A549 (cell line): ENCODE measurements around the gene NMT1. TPM values are rescaled to one million over a fixed set of nuclear protein-coding genes. Genes with fewer than 3 reads are reported as not detected.

Source experiments
- ATAC-seq, 2 experiments: fragments of 200-7000 bp in 1 of 2; fragments of >200 bp in 1 of 2; cut with Nextera tagmentation in 1 of 2; cut with Tn5 transposase in 1 of 2; 3 replicates each; pipeline versions ENCODE4 v1.8.0 to v1.9.1; 2018 to 2020; ENCODE audit warnings: mild to moderate bottlenecking in 1 of 2, moderate library complexity in 1 of 2
- CTCF ChIA-PET: fragments of 300-600 bp; sonication (Branson Sonifier 250); formaldehyde crosslinking; extraction: SDS; loops from one replicate; lab custom pipeline; 2021; ENCODE audit warnings: antibody characterized with exemption, inconsistent platforms; lab: Yijun Ruan, JAX
- POLR2A ChIA-PET: fragments of 350-600 bp; formaldehyde crosslinking; extraction: SDS; loops from one replicate; lab custom pipeline; 2021; ENCODE audit warnings: antibody characterized with exemption, inconsistent platforms; lab: Yijun Ruan, JAX
- DNase-seq, 2 experiments: peaks; one replicate each; pipeline versions ENCODE4 v3.0.0 to v3.0.0-alpha.2; 2011 to 2016; ENCODE audit warnings: low read depth in 1 of 2, low spot score in 1 of 2
- FAIRE-seq: peaks from 2 replicates; lab custom pipeline; 2011; peaks lifted over from hg19 to GRCh38; lab: Jason Lieb, UNC
- H3K27ac ChIP-seq, 2 experiments: fragments of >200 bp; sonication (Bioruptor Twin); formaldehyde crosslinking; 3 replicates each; pipeline ENCODE4 v1.5.1; 2016 to 2017
- H3K4me1 ChIP-seq: fragments of >200 bp; sonication (Bioruptor Twin); formaldehyde crosslinking; 3 replicates; pipeline ENCODE4 v1.6.1; 2016
- H3K4me2 ChIP-seq: fragments of >200 bp; sonication (Bioruptor Twin); formaldehyde crosslinking; 3 replicates; pipeline ENCODE4 v1.6.1; 2016
- H3K4me3 ChIP-seq: fragments of >200 bp; sonication (Bioruptor Twin); formaldehyde crosslinking; 3 replicates; pipeline ENCODE4 v1.5.1; 2016
- H3K9me3 ChIP-seq: fragments of >200 bp; sonication (Bioruptor Twin); formaldehyde crosslinking; 3 replicates; pipeline ENCODE4 v1.6.1; 2016
- CBX2 ChIP-seq: fragments of 200-600 bp; sonication (generic); IDR thresholded peaks from 2 replicates; pipeline ENCODE4 v1.6.1; 2016; ENCODE audit warnings: low read depth, mild to moderate bottlenecking, borderline replicate concordance
- CEBPB ChIP-seq, 2 experiments: fragments of >200 bp in 1 of 2; sonication (Bioruptor Twin) in 1 of 2; formaldehyde crosslinking in 1 of 2; IDR thresholded peaks; 2 replicates each; pipeline ENCODE4 v1.6.1; 2012 to 2016
- CHD2 ChIP-seq: fragments of 150-350 bp; IDR thresholded peaks from 2 replicates; pipeline ENCODE4 v1.6.1; 2014; ENCODE audit warnings: low read length; ENCODE audit not compliant: partially characterized antibody
- EHF ChIP-seq: fragments of 250-450 bp; sonication (Bioruptor Pico); IDR thresholded peaks from 2 replicates; pipeline ENCODE4 v1.5.0; 2020; ENCODE audit warnings: mild to moderate bottlenecking
- ELK1 ChIP-seq: fragments of 150-350 bp; IDR thresholded peaks from 2 replicates; pipeline ENCODE4 v1.6.1; 2014; ENCODE audit warnings: low read depth, mild to moderate bottlenecking, low read length
- ESRRA ChIP-seq: fragments of 150-350 bp; IDR thresholded peaks from 2 replicates; pipeline ENCODE4 v1.6.1; 2014; ENCODE audit warnings: mild to moderate bottlenecking, low read length, borderline replicate concordance
- FOSL2 ChIP-seq, 2 experiments: fragments of 450-650 bp in 1 of 2; fragments of >200 bp in 1 of 2; sonication (Bioruptor Twin) in 1 of 2; formaldehyde crosslinking; IDR thresholded peaks; 2 replicates each; pipeline versions ENCODE4 v1.5.0 to v1.6.1; 2016 to 2020; ENCODE audit warnings: mild to moderate bottlenecking in 1 of 2, moderate library complexity in 1 of 2
- HDAC2 ChIP-seq: fragments of 200-600 bp; sonication (generic); IDR thresholded peaks from 2 replicates; pipeline ENCODE4 v1.6.1; 2016
- HEYL ChIP-seq: fragments of 250-450 bp; sonication (Bioruptor Pico); IDR thresholded peaks from 2 replicates; pipeline ENCODE4 v1.8.0; 2021; ENCODE audit warnings: mild to moderate bottlenecking, moderate library complexity
- HMGXB4 ChIP-seq: fragments of 250-450 bp; sonication (Bioruptor Pico); IDR thresholded peaks from 2 replicates; pipeline ENCODE4 v1.5.0; 2021; ENCODE audit warnings: mild to moderate bottlenecking, moderate library complexity, borderline replicate concordance
- HOXB5 ChIP-seq: fragments of 250-450 bp; sonication (Bioruptor Pico); IDR thresholded peaks from 2 replicates; pipeline ENCODE4 v1.5.0; 2020; ENCODE audit warnings: mild to moderate bottlenecking, moderate library complexity
- KDM1A ChIP-seq: fragments of 200-600 bp; sonication (generic); IDR thresholded peaks from 2 replicates; pipeline ENCODE4 v1.6.1; 2016; ENCODE audit warnings: low read depth, mild to moderate bottlenecking
- MAFK ChIP-seq: fragments of 450-650 bp; IDR thresholded peaks from 2 replicates; pipeline ENCODE4 v1.6.1; 2014; ENCODE audit not compliant: partially characterized antibody
- MAX ChIP-seq: IDR thresholded peaks from 2 replicates; pipeline ENCODE4 v1.6.1; 2012
- NFE2L2 ChIP-seq: fragments of 150-350 bp; conservative IDR thresholded peaks from 2 replicates; pipeline ENCODE4 v1.6.1; 2014; ENCODE audit warnings: low read length
- NR3C1 ChIP-seq: fragments of >200 bp; sonication (Bioruptor Twin); formaldehyde crosslinking; IDR thresholded peaks from 3 replicates; pipeline ENCODE4 v1.6.1; 2017
- POLR2AphosphoS2 ChIP-seq: conservative IDR thresholded peaks from 2 replicates; pipeline ENCODE4 v1.6.1; 2012; ENCODE audit warnings: low read length, improper control_type of control experiment, inconsistent platforms
- RAD21 ChIP-seq, 2 experiments: fragments of >200 bp in 1 of 2; sonication (Bioruptor Twin) in 1 of 2; formaldehyde crosslinking in 1 of 2; IDR thresholded peaks in 1 of 2; conservative IDR thresholded peaks in 1 of 2; 2 replicates in 1 of 2; 3 replicates in 1 of 2; pipeline ENCODE4 v1.6.1; 2012 to 2018; ENCODE audit warnings: inconsistent platforms in 1 of 2
- TFCP2L1 ChIP-seq: fragments of 250-450 bp; sonication (Bioruptor Pico); IDR thresholded peaks from 2 replicates; pipeline ENCODE4 v1.5.0; 2021; ENCODE audit warnings: mild to moderate bottlenecking
- ZC3H11A ChIP-seq: fragments of 450-650 bp; IDR thresholded peaks from 2 replicates; pipeline ENCODE4 v1.6.1; 2014; ENCODE audit warnings: antibody characterized with exemption, mild to moderate bottlenecking
- ZFP36 ChIP-seq: fragments of 450-650 bp; IDR thresholded peaks from 2 replicates; pipeline ENCODE4 v1.6.1; 2014; ENCODE audit warnings: borderline replicate concordance; ENCODE audit not compliant: partially characterized antibody
- WGBS: methylation state at CpG from one replicate; pipeline ENCODE4 v1.1.6; 2017; ENCODE audit errors: missing lambda C conversion rate; 5-methylcytosine and 5-hydroxymethylcytosine counted together
- polyA plus RNA-seq, 4 experiments: library from polyadenylated mRNA; depleted of rRNA in 3 of 4; stranded (reverse); fragments of >200 nt; fragmentation: RNase III in 1 of 4; extraction: RNeasy Plus Mini Kit Qiagen cat#74134 plus additional on column Dnase treatment in 1 of 4; gene quantifications; 2 replicates in 3 of 4; 3 replicates in 1 of 4; pipeline ENCODE4 v1.2.3, GENCODE V29; 2011 to 2017
- TF ChIP-seq, protein P1 (sequence below): fragments of 200-600 bp; sonication (generic); IDR thresholded peaks from 2 replicates; pipeline ENCODE4 v1.6.1; 2016; ENCODE audit warnings: antibody characterized with exemption, mild to moderate bottlenecking, moderate library complexity
- TF ChIP-seq, protein P2 (sequence below): IDR thresholded peaks from 2 replicates; pipeline ENCODE4 v1.6.1; 2012; ENCODE audit warnings: low read depth, borderline replicate concordance

NMT1 gene
- polyA plus RNA-seq, 2 of the 4 experiments (the other 2 are of a cell fraction): 82.9 to 270 TPM

DNA sequence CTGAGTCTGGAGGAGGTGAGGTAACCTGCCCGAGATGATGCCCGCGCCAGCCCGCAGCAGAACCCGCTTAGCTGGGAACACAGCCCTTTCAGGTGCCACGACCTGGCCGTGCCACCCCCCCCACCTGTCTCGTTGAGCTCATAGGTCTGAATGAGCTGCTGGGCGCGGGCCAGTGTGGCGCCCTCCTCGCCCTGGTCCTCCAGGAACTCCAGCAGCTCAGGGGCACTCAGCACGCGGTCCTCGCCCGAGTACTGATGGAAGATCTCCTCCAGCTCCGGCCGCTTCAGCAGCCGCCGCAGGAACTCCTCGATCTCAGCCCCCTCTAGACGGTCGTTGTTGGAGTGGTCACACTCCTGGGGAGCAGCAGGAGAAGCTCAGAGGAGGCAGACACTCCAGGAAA lies 57.6 kb downstream of the NMT1 start (continued):
- no peak for TF ChIP-seq ELK1
- TF ChIP-seq HDAC2: no peak
- TF ChIP-seq CEBPB (IDR thresholded peaks at IDR 0.05): no peak

- CTCF ChIA-PET: interaction anchor here (0.7 to 12.0 kb wide), 9 partner anchors 11 to 218 kb away, joined by 3 to 288 read pairs (median 6); partner anchors contain the start of genes ACBD4, HEXIM1 and PLCD3
These were observed 58.8 kb downstream of the NMT1 start for GRCh38 chr17:45119964-45120363.

DNA sequence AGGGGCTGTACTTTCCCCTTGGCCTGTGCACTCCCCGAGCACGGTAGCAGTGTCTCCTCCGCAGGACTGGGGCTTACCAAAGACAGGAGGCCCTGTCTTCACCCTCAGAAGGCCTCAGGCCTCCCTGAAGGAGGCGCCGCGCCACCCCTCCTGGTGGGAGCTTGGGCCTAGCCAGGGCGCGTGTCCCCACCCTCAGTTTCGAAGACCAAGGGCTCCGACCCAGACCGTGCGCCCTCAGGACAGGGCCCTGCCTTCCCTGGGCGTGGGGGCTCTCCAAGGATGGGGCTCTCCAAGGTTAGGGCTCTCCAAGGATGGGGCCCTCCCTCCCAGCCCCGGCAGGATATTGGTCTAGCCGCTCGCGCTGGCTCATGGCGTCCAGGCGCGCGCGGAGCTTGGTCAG lies 59.4 kb downstream of the NMT1 start:
- DNase-seq (no peak), FAIRE-seq (no peak), ATAC-seq (no peak)
- WGBS: 95% methylated on average over 10 of the region's 22 CpGs
- ChIA-PET POLR2A (no interaction called here), CTCF (interaction anchor here (0.5 to 12.0 kb wide), 8 partner anchors 11 to 219 kb away, joined by 3 to 288 read pairs (median 26); partner anchors contain the start of genes ACBD4 and PLCD3)
- no peaks in the 10 kb centered on the region for H3K9me3 ChIP-seq
- no peak overlapping the region for H3K4me2 ChIP-seq
- H3K4me3 ChIP-seq: no peak overlapping the region
- peaks cover 48% of the 10 kb centered on the region for H3K4me1 ChIP-seq
- H3K27ac ChIP-seq: peak overlapping the region in 1 of 2 experiments; percentile 95; a peak in 3 of 6 replicates
- TF ChIP-seq ZC3H11A (no peak), KDM1A (no peak), TFCP2L1 (CRISPR knock-in tag) (no peak), CBX2 (no peak), HEYL (CRISPR knock-in tag) (no peak), MAFK (no peak), RAD21 (conservative IDR thresholded peaks at IDR 0.05 in 1 of 2, IDR thresholded peaks at IDR 0.05 in 1 of 2) (no peak), MAX (no peak), CEBPB (IDR thresholded peaks at IDR 0.05) (no peak), ESRRA (no peak), ZFP36 (no peak), CHD2 (no peak)
- TF ChIP-seq, protein P1, sequence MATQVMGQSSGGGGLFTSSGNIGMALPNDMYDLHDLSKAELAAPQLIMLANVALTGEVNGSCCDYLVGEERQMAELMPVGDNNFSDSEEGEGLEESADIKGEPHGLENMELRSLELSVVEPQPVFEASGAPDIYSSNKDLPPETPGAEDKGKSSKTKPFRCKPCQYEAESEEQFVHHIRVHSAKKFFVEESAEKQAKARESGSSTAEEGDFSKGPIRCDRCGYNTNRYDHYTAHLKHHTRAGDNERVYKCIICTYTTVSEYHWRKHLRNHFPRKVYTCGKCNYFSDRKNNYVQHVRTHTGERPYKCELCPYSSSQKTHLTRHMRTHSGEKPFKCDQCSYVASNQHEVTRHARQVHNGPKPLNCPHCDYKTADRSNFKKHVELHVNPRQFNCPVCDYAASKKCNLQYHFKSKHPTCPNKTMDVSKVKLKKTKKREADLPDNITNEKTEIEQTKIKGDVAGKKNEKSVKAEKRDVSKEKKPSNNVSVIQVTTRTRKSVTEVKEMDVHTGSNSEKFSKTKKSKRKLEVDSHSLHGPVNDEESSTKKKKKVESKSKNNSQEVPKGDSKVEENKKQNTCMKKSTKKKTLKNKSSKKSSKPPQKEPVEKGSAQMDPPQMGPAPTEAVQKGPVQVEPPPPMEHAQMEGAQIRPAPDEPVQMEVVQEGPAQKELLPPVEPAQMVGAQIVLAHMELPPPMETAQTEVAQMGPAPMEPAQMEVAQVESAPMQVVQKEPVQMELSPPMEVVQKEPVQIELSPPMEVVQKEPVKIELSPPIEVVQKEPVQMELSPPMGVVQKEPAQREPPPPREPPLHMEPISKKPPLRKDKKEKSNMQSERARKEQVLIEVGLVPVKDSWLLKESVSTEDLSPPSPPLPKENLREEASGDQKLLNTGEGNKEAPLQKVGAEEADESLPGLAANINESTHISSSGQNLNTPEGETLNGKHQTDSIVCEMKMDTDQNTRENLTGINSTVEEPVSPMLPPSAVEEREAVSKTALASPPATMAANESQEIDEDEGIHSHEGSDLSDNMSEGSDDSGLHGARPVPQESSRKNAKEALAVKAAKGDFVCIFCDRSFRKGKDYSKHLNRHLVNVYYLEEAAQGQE: no peak
- TF ChIP-seq, all 56 proteins: peak for 0

More at GRCh38 chr17:45119964-45120363, 58.8 kb downstream of the NMT1 start:
- FAIRE-seq (no peak), DNase-seq (no peak), ATAC-seq (no peak)
- Histone ChIP-seq H3K4me2 (no peak overlapping the region), H3K27ac (peak overlapping the region in 1 of 2 experiments; percentile 95; a peak in 2 of 6 replicates), H3K4me1 (peaks cover 42% of the 10 kb centered on the region), H3K4me3 (no peak overlapping the region), H3K9me3 (no peaks in the 10 kb centered on the region)
- TF ChIP-seq HMGXB4 (CRISPR knock-in tag): no peak
- TF ChIP-seq POLR2AphosphoS2: no peak
- TF ChIP-seq FOSL2 (IDR thresholded peaks at IDR 0.05): no peak
- no peak for TF ChIP-seq FOSL2 (CRISPR knock-in tag; IDR thresholded peaks at IDR 0.05)
- TF ChIP-seq, protein P2, sequence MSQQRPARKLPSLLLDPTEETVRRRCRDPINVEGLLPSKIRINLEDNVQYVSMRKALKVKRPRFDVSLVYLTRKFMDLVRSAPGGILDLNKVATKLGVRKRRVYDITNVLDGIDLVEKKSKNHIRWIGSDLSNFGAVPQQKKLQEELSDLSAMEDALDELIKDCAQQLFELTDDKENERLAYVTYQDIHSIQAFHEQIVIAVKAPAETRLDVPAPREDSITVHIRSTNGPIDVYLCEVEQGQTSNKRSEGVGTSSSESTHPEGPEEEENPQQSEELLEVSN: no peak
- TF ChIP-seq KDM1A: no peak
- no peak for TF ChIP-seq NR3C1
- no peak for TF ChIP-seq NFE2L2
- no peak for TF ChIP-seq HOXB5 (CRISPR knock-in tag)
- TF ChIP-seq CHD2: no peak
- TF ChIP-seq MAX: no peak
- no peak for TF ChIP-seq ESRRA
- TF ChIP-seq EHF: no peak
- POLR2A ChIA-PET: no interaction called here
- 96% methylated on average over 8 of the region's 8 CpGs for WGBS
